Body of pancreas (tissue), 4 donors: Measurements from ENCODE around the gene PAM.

Experiments used
- POLR2A ChIP-seq, 3 donors: fragments of 450-650 bp; IDR thresholded peaks; one replicate each; pipeline ENCODE4 v1.6.1; 2016; ENCODE audit warnings: antibody characterized with exemption in 3 of 3, mild to moderate bottlenecking in 2 of 3
- TF ChIP-seq, protein P1 (sequence below), 7 experiments: fragments of 450-650 bp in 4 of 7; fragments of 200-600 bp in 3 of 7; sonication (generic) in 3 of 7; IDR thresholded peaks; one replicate each; pipeline ENCODE4 v1.5.1; 2016 to 2019; ENCODE audit warnings: antibody characterized with exemption in 7 of 7

DNA sequence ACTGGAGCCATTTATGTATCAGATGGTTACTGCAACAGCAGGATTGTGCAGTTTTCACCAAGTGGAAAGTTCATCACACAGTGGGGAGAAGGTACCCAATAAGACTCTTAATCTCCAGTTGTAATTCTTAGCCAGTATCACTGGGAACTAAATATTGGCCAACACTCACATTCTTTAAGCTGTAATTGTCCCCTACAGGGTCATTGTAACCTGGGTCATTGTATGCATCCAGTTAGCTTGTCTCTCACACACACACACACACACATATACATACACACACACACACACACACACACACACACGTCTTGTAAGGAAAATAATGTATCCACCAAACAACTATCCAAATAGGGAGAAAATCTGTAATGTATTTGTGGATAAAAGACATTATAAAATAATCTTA lies 251.8 kb downstream of the PAM start:
- TF ChIP-seq POLR2A (IDR thresholded peaks at IDR 0.05), result no peak
- TF ChIP-seq, protein P1, sequence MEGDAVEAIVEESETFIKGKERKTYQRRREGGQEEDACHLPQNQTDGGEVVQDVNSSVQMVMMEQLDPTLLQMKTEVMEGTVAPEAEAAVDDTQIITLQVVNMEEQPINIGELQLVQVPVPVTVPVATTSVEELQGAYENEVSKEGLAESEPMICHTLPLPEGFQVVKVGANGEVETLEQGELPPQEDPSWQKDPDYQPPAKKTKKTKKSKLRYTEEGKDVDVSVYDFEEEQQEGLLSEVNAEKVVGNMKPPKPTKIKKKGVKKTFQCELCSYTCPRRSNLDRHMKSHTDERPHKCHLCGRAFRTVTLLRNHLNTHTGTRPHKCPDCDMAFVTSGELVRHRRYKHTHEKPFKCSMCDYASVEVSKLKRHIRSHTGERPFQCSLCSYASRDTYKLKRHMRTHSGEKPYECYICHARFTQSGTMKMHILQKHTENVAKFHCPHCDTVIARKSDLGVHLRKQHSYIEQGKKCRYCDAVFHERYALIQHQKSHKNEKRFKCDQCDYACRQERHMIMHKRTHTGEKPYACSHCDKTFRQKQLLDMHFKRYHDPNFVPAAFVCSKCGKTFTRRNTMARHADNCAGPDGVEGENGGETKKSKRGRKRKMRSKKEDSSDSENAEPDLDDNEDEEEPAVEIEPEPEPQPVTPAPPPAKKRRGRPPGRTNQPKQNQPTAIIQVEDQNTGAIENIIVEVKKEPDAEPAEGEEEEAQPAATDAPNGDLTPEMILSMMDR (IDR thresholded peaks at IDR 0.05), result no peak
